NOMO-1 (cell line): Measurements from ENCODE around the gene MAOB.
"Not testable (repeated sequence)": the region's sequence is repeated elsewhere in the genome, so short reads cannot be mapped to it uniquely, and the experiment has no call there.

Experiments
- DNase-seq, 2 experiments: peaks; one replicate each; lab custom pipeline; 2025; ENCODE audit not compliant: unreplicated experiment in 2 of 2; lab: John Stamatoyannopoulos, UW

Gene MAOB

GRCh38 chrX:43882294-43882681 is at the start of gene MAOB:
MAOB (minus strand) TSS chrX:43882450; CDS start chrX:43882299, 151 bp downstream.
- DNase-seq = no peak

- DNase-seq = not testable (repeated sequence)
Observed at GRCh38 chrX:43922032-43922431, 39.8 kb upstream of the MAOB start.

DNA sequence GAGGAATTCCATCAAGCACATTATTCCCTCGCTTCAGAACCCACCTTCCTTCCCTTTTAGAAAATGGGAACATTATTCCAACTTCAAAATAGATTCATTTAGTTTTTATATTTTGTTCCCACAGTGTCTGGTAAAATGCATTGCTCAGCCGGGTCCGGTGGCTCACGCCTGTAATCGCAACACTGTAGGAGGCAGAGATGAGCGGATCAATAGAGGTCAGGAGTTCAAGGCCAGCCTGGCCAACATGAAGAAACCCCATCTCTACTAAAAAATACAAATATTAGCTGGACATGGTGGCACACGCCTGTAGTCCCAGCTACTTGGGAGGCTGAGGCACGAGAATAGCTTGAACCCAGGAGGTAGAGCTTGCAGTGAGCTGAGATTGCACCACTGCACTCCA is 28.5 kb upstream of the MAOB start:
- not testable (repeated sequence) for DNase-seq

DNA sequence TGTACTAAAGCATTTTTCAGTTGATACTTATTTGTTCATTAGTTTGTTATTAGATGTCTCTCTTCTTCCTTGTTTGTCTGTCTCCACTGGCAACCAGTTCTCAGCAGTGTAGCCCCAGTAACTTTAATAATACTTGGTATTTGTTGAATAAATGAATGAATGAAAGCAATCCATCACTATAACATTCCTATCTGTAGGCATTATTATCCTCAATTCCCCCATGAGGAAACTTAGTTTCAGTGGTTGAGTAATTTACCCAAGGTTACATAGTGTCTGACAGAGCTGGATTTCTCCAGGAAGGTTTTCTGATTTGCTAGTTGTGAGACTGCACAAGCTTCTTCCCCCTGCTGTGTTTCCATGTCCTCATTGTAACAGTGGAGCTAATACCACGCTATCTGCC is 27.8 kb upstream of the MAOB start:
- DNase-seq = no peak

GRCh38 chrX:43909141-43909540 is 26.9 kb upstream of the MAOB start:
- no peak for DNase-seq

- no peak for DNase-seq
Observed at GRCh38 chrX:43899878-43900815, 17.9 kb upstream of the MAOB start.

DNA sequence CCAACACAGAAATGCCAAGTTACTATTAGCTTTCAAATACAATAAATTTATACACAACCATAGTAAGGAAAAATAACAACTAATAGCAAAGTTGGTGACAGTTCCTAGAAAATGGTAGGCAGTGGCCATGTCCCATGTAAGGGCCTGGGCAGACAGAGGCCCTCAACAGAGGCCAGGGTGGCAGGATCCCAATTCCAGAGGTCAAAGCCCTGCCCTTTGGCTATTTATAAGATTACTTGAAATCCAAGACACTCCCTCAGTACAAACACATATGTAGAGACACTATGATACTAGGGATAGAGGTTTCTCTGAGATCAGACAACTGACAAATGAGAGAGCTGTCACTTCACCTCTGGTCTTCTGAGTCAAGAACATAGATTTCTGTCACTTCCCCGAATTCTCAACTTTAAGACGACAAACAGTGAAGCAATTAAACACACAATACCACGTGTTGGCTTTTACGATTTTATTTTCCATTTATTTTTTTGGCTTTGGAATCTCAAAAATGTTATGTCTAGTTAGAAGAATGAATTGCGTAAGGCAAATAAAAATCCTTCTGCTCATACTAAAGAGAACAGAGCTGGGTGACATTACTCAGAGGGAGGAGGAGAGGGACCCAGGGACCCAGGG is 16.3 kb upstream of the MAOB start:
- DNase-seq = no peak

- no peak for DNase-seq
Observed at GRCh38 chrX:43897290-43897689, 15.0 kb upstream of the MAOB start.

GRCh38 chrX:43892336-43892870 is 10.2 kb upstream of the MAOB start:
- no peak for DNase-seq

- DNase-seq = no peak
Observed at GRCh38 chrX:43885617-43886016, 3.4 kb upstream of the MAOB start.

- no peak for DNase-seq
Observed at GRCh38 chrX:43881410-43882293, 598 bp downstream of the MAOB start.

DNA sequence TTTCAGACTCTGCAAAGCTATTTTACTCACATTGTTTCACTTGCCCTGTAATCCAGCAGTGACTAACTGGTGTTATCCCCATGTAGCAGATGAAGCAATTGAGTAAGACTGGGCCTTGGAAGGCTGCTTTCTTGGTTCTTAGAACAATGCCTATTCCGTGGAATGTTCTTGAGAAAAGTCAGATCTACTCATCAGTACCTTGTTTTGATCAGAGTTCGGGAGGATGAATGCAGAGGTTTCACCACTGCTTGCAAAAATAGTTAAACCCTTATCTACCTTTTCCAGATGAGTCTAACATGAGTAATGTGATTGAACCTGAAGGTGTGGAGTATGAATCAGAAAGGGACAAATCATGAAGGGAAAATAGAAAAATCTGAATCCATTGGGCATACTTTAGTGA is 1.8 kb downstream of the MAOB start:
- DNase-seq = no peak

DNA sequence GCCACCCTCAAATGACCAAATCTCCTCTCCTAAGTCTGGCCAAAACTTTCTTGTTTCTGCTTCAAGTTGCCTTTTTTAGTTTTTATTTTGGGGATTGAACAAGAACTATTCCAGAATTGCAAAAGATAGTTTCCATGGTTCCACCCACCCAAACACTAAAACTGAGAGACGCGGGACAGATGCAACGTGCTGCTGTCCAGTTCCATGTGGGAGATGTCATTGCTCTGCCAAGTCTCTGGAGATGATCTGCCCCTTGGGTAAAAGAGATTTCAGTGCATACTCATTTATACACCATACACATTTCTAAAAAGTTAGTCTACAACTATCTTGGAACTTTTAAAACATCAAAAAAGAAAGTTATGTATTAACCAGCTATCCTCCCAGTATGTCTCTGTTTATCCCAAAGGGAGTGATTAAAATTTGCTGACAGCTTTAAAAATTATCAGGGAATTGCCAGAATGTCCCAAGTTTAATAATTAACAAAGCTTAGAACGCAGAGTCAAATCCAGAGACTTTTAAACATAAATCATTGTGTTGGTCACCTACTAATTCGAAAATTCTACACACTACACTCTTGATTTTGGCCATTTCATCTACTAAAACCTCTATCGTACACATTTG is 3.2 kb downstream of the MAOB start:
- no peak for DNase-seq

GRCh38 chrX:43876680-43877079 is 5.6 kb downstream of the MAOB start:
- no peak for DNase-seq

DNA sequence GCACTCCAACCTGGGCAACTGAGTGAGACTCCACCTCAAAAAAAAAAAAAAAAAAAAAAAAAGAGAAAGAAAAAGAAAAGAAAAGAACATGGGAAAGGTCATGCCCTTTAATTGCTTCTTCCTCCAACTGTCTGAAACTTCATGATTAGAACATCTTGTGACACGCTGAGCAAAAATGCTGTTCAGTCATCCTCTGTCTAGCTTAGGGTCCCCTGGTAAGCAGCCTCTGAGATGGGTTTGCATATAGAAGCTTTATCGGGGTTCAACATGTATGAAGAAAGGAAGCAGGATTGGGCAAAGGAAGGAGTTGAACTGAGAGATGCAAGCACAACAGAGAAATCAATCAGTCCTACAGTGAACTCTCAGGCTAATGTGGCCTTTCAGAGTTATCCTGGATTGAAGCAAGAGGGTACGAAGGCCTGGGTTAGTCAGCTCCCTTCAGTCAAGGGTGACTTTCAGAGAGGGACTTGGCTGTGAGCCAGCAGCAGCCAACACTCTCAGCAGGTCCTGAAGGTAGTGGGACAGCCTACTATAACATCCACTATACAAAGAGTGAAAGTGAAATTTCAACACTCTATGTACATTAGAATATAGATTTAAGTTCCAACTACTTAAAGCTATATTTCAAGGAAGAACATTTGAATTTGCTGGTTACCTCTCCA is 11.4 kb downstream of the MAOB start:
- DNase-seq = no peak

- no peak for DNase-seq
Observed at GRCh38 chrX:43870011-43870410, 12.2 kb downstream of the MAOB start.

DNA sequence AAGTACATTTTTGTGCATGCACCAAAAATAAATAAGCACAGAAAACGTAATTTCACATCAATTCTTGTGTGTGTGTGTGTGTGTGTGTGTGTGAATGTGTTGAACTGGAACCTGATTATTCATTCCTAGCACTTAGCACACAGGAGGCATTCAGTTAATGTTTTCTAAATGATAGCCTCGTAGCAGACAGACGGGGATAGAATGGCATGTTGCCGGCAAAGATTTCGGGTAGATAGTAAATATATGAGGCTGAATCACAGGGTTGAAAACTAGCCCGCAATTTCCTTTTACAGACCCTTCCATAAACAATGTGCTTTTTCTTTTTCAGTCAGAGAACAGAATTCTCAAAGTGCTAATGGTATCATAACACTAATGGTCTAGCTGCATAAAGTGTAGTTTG is 13.5 kb downstream of the MAOB start:
- DNase-seq = no peak

GRCh38 chrX:43866423-43866822 is 15.8 kb downstream of the MAOB start:
- DNase-seq = no peak

GRCh38 chrX:43865791-43866190 is 16.5 kb downstream of the MAOB start:
- DNase-seq = no peak

DNA sequence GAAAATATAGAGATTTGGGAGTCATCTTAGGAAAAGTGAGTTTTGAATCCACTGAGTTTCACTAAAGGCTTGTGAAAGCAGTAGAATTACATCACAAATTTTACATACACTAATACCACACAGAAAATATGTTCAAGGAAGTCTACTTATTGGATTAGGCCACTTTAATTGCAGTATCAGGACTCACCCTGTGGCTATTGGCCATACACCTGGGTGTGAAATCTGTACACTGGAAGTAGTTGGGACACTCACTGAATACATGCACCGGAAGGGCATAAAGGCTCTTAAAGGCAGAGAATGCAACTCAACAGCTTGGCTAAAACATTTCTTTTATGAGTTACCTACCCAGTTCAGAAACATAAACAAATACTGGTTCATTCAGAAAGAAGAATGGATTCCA is 19.8 kb downstream of the MAOB start:
- DNase-seq = no peak
